Liver (tissue), 9 donors: ENCODE measurements around the gene FLVCR2. TPM values are rescaled to one million over a fixed set of nuclear protein-coding genes. Genes with fewer than 3 reads are reported as not detected.

ENCODE experiments used
- DNase-seq: peaks from one replicate; pipeline ENCODE4 v3.0.0-alpha.2; 2017; ENCODE audit warnings: low spot score
- H3K27ac ChIP-seq, 2 donors: one replicate each; pipeline ENCODE4 v1.7.0; 2013; ENCODE audit warnings: inconsistent platforms in 2 of 2, low read length in 2 of 2, control low read depth in 1 of 2, low read depth in 1 of 2, mild to moderate bottlenecking in 1 of 2
- H3K27me3 ChIP-seq, 4 donors: one replicate each; pipeline versions ENCODE4 v1.6.1 to v1.7.0; 2013; ENCODE audit warnings: low read length in 3 of 4, inconsistent platforms in 1 of 4, mild to moderate bottlenecking in 1 of 4, moderate library complexity in 1 of 4; ENCODE audit not compliant: control insufficient read depth in 4 of 4, insufficient read depth in 4 of 4
- H3K36me3 ChIP-seq, 4 donors: one replicate each; pipeline versions ENCODE4 v1.6.1 to v1.7.0; 2013; ENCODE audit warnings: low read length in 3 of 4, mild to moderate bottlenecking in 3 of 4, low read depth in 1 of 4, moderate library complexity in 1 of 4; ENCODE audit not compliant: control insufficient read depth in 4 of 4, insufficient read depth in 3 of 4
- H3K4me1 ChIP-seq, 4 donors: one replicate each; pipeline versions ENCODE4 v1.6.1 to v1.7.0; 2013; ENCODE audit warnings: low read length in 3 of 4, mild to moderate bottlenecking in 3 of 4, moderate library complexity in 1 of 4; ENCODE audit not compliant: control insufficient read depth in 4 of 4, insufficient read depth in 4 of 4
- H3K4me3 ChIP-seq, 3 donors: one replicate each; pipeline versions ENCODE4 v1.6.1 to v1.7.0; 2013; ENCODE audit warnings: low read length in 3 of 3, control low read depth in 1 of 3, low read depth in 1 of 3, mild to moderate bottlenecking in 1 of 3
- H3K9ac ChIP-seq, 2 donors: one replicate each; pipeline ENCODE4 v1.7.0; 2013; ENCODE audit warnings: low read length in 2 of 2, mild to moderate bottlenecking in 2 of 2, moderate library complexity in 2 of 2, control low read depth in 1 of 2, low read depth in 1 of 2
- H3K9me3 ChIP-seq, 4 donors: one replicate each; pipeline versions ENCODE4 v1.6.1 to v1.7.0; 2013; ENCODE audit warnings: low read length in 3 of 4; ENCODE audit not compliant: control insufficient read depth in 4 of 4
- ATF3 ChIP-seq: IDR thresholded peaks from 2 replicates; pipeline ENCODE4 v1.6.1; 2016; ENCODE audit warnings: antibody characterized with exemption
- CTCF ChIP-seq: fragments of 150-350 bp; IDR thresholded peaks from 2 replicates; pipeline ENCODE4 v1.5.1; 2017; ENCODE audit warnings: improper control_type of control experiment, low read depth, low read length; ENCODE audit not compliant: missing input control
- EGR1 ChIP-seq, 2 donors: IDR thresholded peaks; 2 replicates each; pipeline ENCODE4 v1.6.1; 2016 to 2018; ENCODE audit warnings: antibody characterized with exemption in 2 of 2, low read depth in 2 of 2
- FOXA1 ChIP-seq: IDR thresholded peaks from 2 replicates; pipeline ENCODE4 v1.6.1; 2016; ENCODE audit warnings: antibody characterized with exemption
- FOXA2 ChIP-seq: IDR thresholded peaks from 2 replicates; pipeline ENCODE4 v1.6.1; 2016; ENCODE audit warnings: antibody characterized with exemption
- GABPA ChIP-seq, 2 donors: IDR thresholded peaks in 1 of 2; conservative IDR thresholded peaks in 1 of 2; 2 replicates each; pipeline ENCODE4 v1.6.1; 2016; ENCODE audit warnings: antibody characterized with exemption in 2 of 2, mild to moderate bottlenecking in 1 of 2, moderate library complexity in 1 of 2
- HNF4A ChIP-seq, 2 donors: conservative IDR thresholded peaks; 2 replicates each; pipeline ENCODE4 v1.6.1; 2016; ENCODE audit warnings: antibody characterized with exemption in 2 of 2, mild to moderate bottlenecking in 2 of 2
- JUND ChIP-seq, 2 donors: IDR thresholded peaks; 2 replicates each; pipeline ENCODE4 v1.6.1; 2016; ENCODE audit warnings: antibody characterized with exemption in 2 of 2
- MAX ChIP-seq: IDR thresholded peaks from 2 replicates; pipeline ENCODE4 v1.6.1; 2016; ENCODE audit warnings: antibody characterized with exemption
- NR2F2 ChIP-seq: IDR thresholded peaks from 2 replicates; pipeline ENCODE4 v1.6.1; 2016; ENCODE audit warnings: antibody characterized with exemption
- RAD21 ChIP-seq, 2 donors: IDR thresholded peaks; 2 replicates each; pipeline ENCODE4 v1.6.1; 2016; ENCODE audit warnings: antibody characterized with exemption in 2 of 2, mild to moderate bottlenecking in 2 of 2
- REST ChIP-seq: IDR thresholded peaks from 2 replicates; pipeline ENCODE4 v1.6.1; 2016; ENCODE audit warnings: antibody characterized with exemption, mild to moderate bottlenecking
- RXRA ChIP-seq, 2 donors: IDR thresholded peaks; 2 replicates each; pipeline ENCODE4 v1.6.1; 2017 to 2018; ENCODE audit warnings: antibody characterized with exemption in 2 of 2, mild to moderate bottlenecking in 1 of 2
- SP1 ChIP-seq: IDR thresholded peaks from 2 replicates; pipeline ENCODE4 v1.6.1; 2018; ENCODE audit warnings: antibody characterized with exemption, mild to moderate bottlenecking
- TAF1 ChIP-seq: conservative IDR thresholded peaks from 2 replicates; pipeline ENCODE4 v1.6.1; 2016; ENCODE audit warnings: antibody characterized with exemption, mild to moderate bottlenecking
- YY1 ChIP-seq: IDR thresholded peaks from 2 replicates; pipeline ENCODE4 v1.6.1; 2016; ENCODE audit warnings: antibody characterized with exemption, mild to moderate bottlenecking
- ZBTB33 ChIP-seq: IDR thresholded peaks from 2 replicates; pipeline ENCODE4 v1.6.1; 2016; ENCODE audit warnings: antibody characterized with exemption
- WGBS: extraction: QIAGEN DNeasy Blood & Tissue Kit; methylation state at CpG from one replicate; pipeline ENCODE4 v1.1.7; 2013; 5-methylcytosine and 5-hydroxymethylcytosine counted together
- polyA plus RNA-seq, 2 donors: library from polyadenylated mRNA; stranded (reverse) in 1 of 2; unstranded in 1 of 2; fragments of 200-250 nt in 1 of 2; fragments of >200 nt in 1 of 2; fragmentation: Nextera tagmentation in 1 of 2; extraction: Ambion mirVana in 1 of 2; gene quantifications; one replicate each; pipeline versions ENCODE4 v1.2.1 to v1.2.3, GENCODE V29; 2013 to 2015
- total RNA-seq, 2 donors: library from RNA; depleted of rRNA; stranded (reverse); fragments of >200 nt; gene quantifications; one replicate each; pipeline ENCODE4 v1.2.3, GENCODE V29; 2014
- donor health status: healthy.
- donor health status: healthy.
- donor health status: healthy.
- donor health status: healthy.
- donor health status: healthy.

FLVCR2 gene
- total and polyA plus RNA-seq, 4 donors = 8.7 to 13.1 (median 11.3) TPM

- no peaks in the 10 kb centered on the region for H3K9me3 ChIP-seq
- DNase-seq = no peak
- H3K36me3 ChIP-seq = no peaks in the 10 kb centered on the region
- no peaks in the 10 kb centered on the region for H3K27me3 ChIP-seq
- 96% methylated on average over 3 of the region's 3 CpGs for WGBS
- no peak overlapping the region for H3K27ac ChIP-seq
- H3K4me1 ChIP-seq = peaks cover 7 to 15% (median 12%) of the 10 kb centered on the region in 4 donors
- TF ChIP-seq FOXA2 (no peak), MAX (no peak), RAD21 (IDR thresholded peaks at IDR 0.05) (no peak), SP1 (no peak), FOXA1 (no peak), HNF4A (conservative IDR thresholded peaks at IDR 0.05) (no peak)
- H3K4me3 ChIP-seq = no peak overlapping the region
- no peak overlapping the region for H3K9ac ChIP-seq
Observed at GRCh38 chr14:75628816-75629215, 50.4 kb downstream of the FLVCR2 start.

GRCh38 chr14:75630695-75631452 is 52.5 kb downstream of the FLVCR2 start:
- no peaks in the 10 kb centered on the region for H3K9me3 ChIP-seq
- no peak overlapping the region for H3K4me3 ChIP-seq
- WGBS = 93% methylated on average over 6 of the region's 6 CpGs
- no peak overlapping the region for H3K27ac ChIP-seq
- H3K4me1 ChIP-seq = peaks cover 2 to 15% (median 12%) of the 10 kb centered on the region in 4 donors
- H3K36me3 ChIP-seq = peaks cover 0 to 6% (median 0%) of the 10 kb centered on the region in 4 donors
- no peak for DNase-seq
- H3K9ac ChIP-seq = no peak overlapping the region
- no peak for TF ChIP-seq GABPA (IDR thresholded peaks at IDR 0.05 in 1 of 2, conservative IDR thresholded peaks at IDR 0.05 in 1 of 2)
- no peak for TF ChIP-seq YY1
- no peak for TF ChIP-seq FOXA1
- no peaks in the 10 kb centered on the region for H3K27me3 ChIP-seq

- Histone ChIP-seq H3K27me3 (no peaks in the 10 kb centered on the region), H3K4me3 (no peak overlapping the region), H3K9me3 (no peaks in the 10 kb centered on the region), H3K4me1 (peaks cover 0 to 14% (median 12%) of the 10 kb centered on the region in 4 donors), H3K36me3 (peaks cover 0 to 6% (median 0%) of the 10 kb centered on the region in 4 donors), H3K9ac (no peak overlapping the region), H3K27ac (no peak overlapping the region)
- TF ChIP-seq NR2F2 (no peak), SP1 (no peak), ZBTB33 (no peak), CTCF (no peak), TAF1 (no peak), JUND (IDR thresholded peaks at IDR 0.05) (no peak), MAX (no peak), YY1 (no peak), GABPA (IDR thresholded peaks at IDR 0.05 in 1 of 2, conservative IDR thresholded peaks at IDR 0.05 in 1 of 2) (no peak), EGR1 (IDR thresholded peaks at IDR 0.05; ENCODE audit: low read depth in 2 of 2) (no peak), FOXA2 (no peak), REST (no peak), RAD21 (IDR thresholded peaks at IDR 0.05) (no peak), HNF4A (conservative IDR thresholded peaks at IDR 0.05) (no peak), RXRA (IDR thresholded peaks at IDR 0.05) (no peak), FOXA1 (no peak), ATF3 (no peak)
- WGBS = 89% methylated on average over 5 of the region's 5 CpGs
- no peak for DNase-seq
Observed at GRCh38 chr14:75631453-75631831, 53.0 kb downstream of the FLVCR2 start.
